Uterine smooth muscle cell (primary cell): ENCODE results near the gene RS1. TPM values are rescaled to one million over a fixed set of nuclear protein-coding genes. Genes with fewer than 3 reads are reported as not detected.

Experiments used
- total RNA-seq: library from RNA; depleted of rRNA; stranded (reverse); fragments of >200 nt; gene quantifications from 2 replicates; pipeline ENCODE4 v1.2.3, GENCODE V29; 2014

The RS1 gene
- total RNA-seq, result not detected in 2 replicates

DNA sequence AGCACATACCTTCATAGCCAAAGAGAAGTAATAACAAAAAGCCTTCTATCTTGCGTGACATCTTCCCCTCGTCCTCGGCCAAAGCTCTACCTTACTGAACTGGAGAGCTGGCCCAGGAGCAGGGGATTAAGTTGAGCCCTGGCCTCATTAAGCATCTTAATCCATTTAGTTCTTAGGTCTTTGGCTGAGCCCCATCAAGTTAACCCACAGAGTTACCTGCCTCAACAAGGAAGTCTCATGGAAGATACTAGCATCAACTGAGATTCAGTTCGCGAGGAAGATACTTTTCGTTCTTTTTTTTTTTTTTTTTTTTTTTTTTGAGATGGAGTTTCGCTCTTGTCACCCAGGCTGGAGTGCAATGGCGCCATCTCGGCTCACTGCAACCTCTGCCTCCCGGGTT, at the start of gene RS1:
RS1 (minus strand) TSS at position 101 of the 400 bp plus-strand sequence; CDS start at position 61, 40 bp downstream.

GRCh38 chrX:18707426-18708049, 35.6 kb upstream of the RS1 start, which contains the start of gene PPEF1:
TSS of gene PPEF1 (plus strand) at chrX:18707645. CDS start at chrX:18707781, 136 bp downstream.

Other genes starting within 250 kb of the RS1 start
- 3.4 and 5.5 TPM in 2 replicates for gene CDKL5, start 246.5 kb downstream of the RS1 start, total RNA-seq
- not detected in 2 replicates for gene PPEF1, start 35.5 kb upstream of the RS1 start, total RNA-seq